Loucy (cell line): ENCODE data around the gene C1orf56.

Experiments used
- H2AFZ ChIP-seq: fragments of 200-600 bp; sonication (generic); 2 replicates; pipeline ENCODE4 v1.6.0; 2016; ENCODE audit warnings: antibody characterized with exemption, mild to moderate bottlenecking, low read length, moderate library complexity
- H3F3A ChIP-seq: fragments of 200-600 bp; 2 replicates; pipeline ENCODE4 v1.6.0; 2016; ENCODE audit warnings: antibody characterized with exemption, low read depth, mild to moderate bottlenecking
- H3K27me3 ChIP-seq: fragments of 200-600 bp; sonication (generic); 2 replicates; pipeline ENCODE4 v1.6.1; 2014; ENCODE audit warnings: low read length, mild to moderate bottlenecking; ENCODE audit not compliant: insufficient read depth, poor library complexity, severe bottlenecking
- H3K36me3 ChIP-seq: fragments of 200-600 bp; sonication (generic); 2 replicates; pipeline ENCODE4 v1.6.1; 2016; ENCODE audit warnings: low read length; ENCODE audit not compliant: insufficient read depth
- H3K4me1 ChIP-seq: fragments of 200-600 bp; sonication (generic); 2 replicates; pipeline ENCODE4 v1.5.1; 2014; ENCODE audit warnings: low read length, mild to moderate bottlenecking; ENCODE audit not compliant: insufficient read depth, poor library complexity, severe bottlenecking
- H3K4me2 ChIP-seq: fragments of 200-600 bp; sonication (generic); 2 replicates; pipeline ENCODE4 v1.6.0; 2014; ENCODE audit warnings: antibody characterized with exemption, low read length, low read depth, mild to moderate bottlenecking; ENCODE audit not compliant: poor library complexity, severe bottlenecking
- H3K4me3 ChIP-seq: fragments of 200-600 bp; sonication (generic); 2 replicates; pipeline ENCODE4 v1.5.1; 2014; ENCODE audit warnings: low read length, mild to moderate bottlenecking, mixed read lengths; ENCODE audit not compliant: poor library complexity, severe bottlenecking
- H3K79me2 ChIP-seq: fragments of 200-600 bp; sonication (generic); 2 replicates; pipeline ENCODE4 v1.6.1; 2014; ENCODE audit warnings: low read length; ENCODE audit not compliant: insufficient read depth
- H3K9ac ChIP-seq: fragments of 200-600 bp; sonication (generic); 2 replicates; pipeline ENCODE4 v1.6.0; 2014; ENCODE audit warnings: mild to moderate bottlenecking, low read depth, low read length, moderate library complexity; ENCODE audit not compliant: poor library complexity, severe bottlenecking
- H3K9me2 ChIP-seq: fragments of 200-600 bp; sonication (generic); replicated peaks from 2 replicates; pipeline ENCODE4 v1.6.1; 2016; ENCODE audit warnings: low read depth, low read length, mixed read lengths
- H3K9me3 ChIP-seq: fragments of 200-600 bp; sonication (generic); 2 replicates; pipeline ENCODE4 v1.6.1; 2014; ENCODE audit warnings: mild to moderate bottlenecking, antibody characterized with exemption, low read length, low read depth; ENCODE audit not compliant: insufficient read depth
- H4K20me1 ChIP-seq: fragments of 200-600 bp; sonication (generic); 2 replicates; pipeline ENCODE4 v1.6.0; 2014; ENCODE audit warnings: antibody characterized with exemption, low read length, mild to moderate bottlenecking; ENCODE audit not compliant: insufficient read depth, poor library complexity, severe bottlenecking
- CTCF ChIP-seq: fragments of 200-600 bp; sonication (generic); conservative IDR thresholded peaks from 2 replicates; pipeline ENCODE4 v1.5.1; 2014; ENCODE audit warnings: mild to moderate bottlenecking, antibody characterized with exemption, low read length
- EZH2phosphoT487 ChIP-seq: fragments of 200-600 bp; IDR thresholded peaks from 2 replicates; pipeline ENCODE4 v1.6.1; 2018; ENCODE audit warnings: antibody characterized with exemption, mild to moderate bottlenecking, moderate library complexity, borderline replicate concordance

The C1orf56 gene

DNA sequence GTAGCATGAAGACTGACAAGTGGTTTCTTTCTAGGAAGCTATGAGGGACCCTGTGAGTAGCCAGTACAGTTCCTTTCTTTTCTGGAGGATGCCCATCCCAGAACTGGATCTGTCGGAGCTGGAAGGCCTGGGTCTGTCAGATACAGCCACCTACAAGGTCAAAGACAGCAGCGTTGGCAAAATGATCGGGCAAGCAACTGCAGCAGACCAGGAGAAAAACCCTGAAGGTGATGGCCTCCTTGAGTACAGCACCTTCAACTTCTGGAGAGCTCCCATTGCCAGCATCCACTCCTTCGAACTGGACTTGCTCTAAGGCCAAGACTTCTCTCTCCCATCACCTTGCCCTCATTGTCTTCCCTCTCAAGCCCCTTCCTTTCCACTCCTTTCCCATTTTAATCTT lies 19.6 kb downstream of the C1orf56 start:
- Histone ChIP-seq H3K4me2 (peak overlapping the region; percentile 68), H3K36me3 (peaks cover 12% of the 10 kb centered on the region), H3F3A (peaks cover 7% of the 10 kb centered on the region; the same call in 1 of the 2 replicates), H3K9ac (peak overlapping the region; percentile 46), H4K20me1 (peaks cover 10% of the 10 kb centered on the region), H3K27me3 (no peaks in the 10 kb centered on the region), H2AFZ (no peak overlapping the region), H3K79me2 (peaks cover 84% of the 10 kb centered on the region), H3K9me3 (no peaks in the 10 kb centered on the region), H3K4me1 (peaks cover 50% of the 10 kb centered on the region), H3K4me3 (peak overlapping the region; percentile 11), H3K9me2 (no peaks in the 10 kb centered on the region)
- TF ChIP-seq CTCF (no peak), EZH2phosphoT487 (no peak)

GRCh38 chr1:151069103-151069486 lies 21.5 kb downstream of the C1orf56 start:
- Histone ChIP-seq H4K20me1 (peaks cover 10% of the 10 kb centered on the region), H3K9ac (peak overlapping the region; percentile 98), H3K4me3 (peak overlapping the region; percentile 92), H3K79me2 (peaks cover 65% of the 10 kb centered on the region), H3K27me3 (no peaks in the 10 kb centered on the region), H3F3A (peaks cover 7% of the 10 kb centered on the region; the same call in 1 of the 2 replicates), H3K9me2 (no peaks in the 10 kb centered on the region), H2AFZ (no peak overlapping the region), H3K4me2 (peak overlapping the region; percentile 68), H3K36me3 (peaks cover 12% of the 10 kb centered on the region), H3K9me3 (no peaks in the 10 kb centered on the region), H3K4me1 (peaks cover 41% of the 10 kb centered on the region)
- TF ChIP-seq CTCF (no peak), EZH2phosphoT487 (no peak)

GRCh38 chr1:151070474-151071276 lies 23.1 kb downstream of the C1orf56 start, which contains the start of gene GABPB2:
TSS of gene GABPB2 (plus strand) at chr1:151070761. CDS start at chr1:151088190, 17,429 bp downstream.
- no peaks in the 10 kb centered on the region for H3K9me2 ChIP-seq
- peak within 1 kb of the TSS; percentile 98 for H3K9ac ChIP-seq
- TF ChIP-seq EZH2phosphoT487, result no peak
- peak; percentile 77 for TF ChIP-seq CTCF
- peaks cover 6% of the 10 kb centered on the region for H4K20me1 ChIP-seq
- no peaks in the 10 kb centered on the region for H3K9me3 ChIP-seq
- peaks cover 25% of the 10 kb centered on the region for H3K4me1 ChIP-seq
- peak within 1 kb of the TSS; percentile 68 for H3K4me2 ChIP-seq
- H3F3A ChIP-seq, result peaks cover 7% of the 10 kb centered on the region; the same call in 1 of the 2 replicates
- H3K79me2 ChIP-seq, result peaks cover 49% of the 10 kb centered on the region
- H3K27me3 ChIP-seq, result no peaks in the 10 kb centered on the region
- peak within 1 kb of the TSS; percentile 92 for H3K4me3 ChIP-seq
- peaks cover 12% of the 10 kb centered on the region for H3K36me3 ChIP-seq
- peak within 1 kb of the TSS; percentile 88 for H2AFZ ChIP-seq
